Neuron (in vitro differentiated cells): Measurements from ENCODE around the gene ADAMTS19.
A peak's percentile ranks its signal among the peaks of the same experiment; 100 is the strongest.

ENCODE experiments used
- H2AFZ ChIP-seq: one replicate; pipeline ENCODE4 v1.6.1; 2013; ENCODE audit warnings: low read depth, mild to moderate bottlenecking, inconsistent platforms, low read length, moderate library complexity
- H3K27me3 ChIP-seq: one replicate; pipeline ENCODE4 v1.6.1; 2013; ENCODE audit warnings: low read length; ENCODE audit not compliant: insufficient read depth
- H3K36me3 ChIP-seq: one replicate; pipeline ENCODE4 v1.6.1; 2013; ENCODE audit warnings: low read length; ENCODE audit not compliant: insufficient read depth
- H3K4me1 ChIP-seq: one replicate; pipeline ENCODE4 v1.6.1; 2013; ENCODE audit warnings: low read length; ENCODE audit not compliant: insufficient read depth
- H3K4me3 ChIP-seq: 2 replicates; pipeline ENCODE4 v1.5.1; 2013; ENCODE audit warnings: mild to moderate bottlenecking, low read length, moderate library complexity
- H3K9me3 ChIP-seq: one replicate; pipeline ENCODE4 v1.6.1; 2013; ENCODE audit warnings: low read length

Gene ADAMTS19

GRCh38 chr5:129447968-129448367 lies 12.1 kb upstream of the ADAMTS19 start:
- Histone ChIP-seq H3K27me3 (no peaks in the 10 kb centered on the region), H3K36me3 (no peaks in the 10 kb centered on the region), H2AFZ (no peak overlapping the region), H3K9me3 (no peaks in the 10 kb centered on the region), H3K4me3 (no peak overlapping the region), H3K4me1 (no peaks in the 10 kb centered on the region)

GRCh38 chr5:129448654-129449053 lies 11.4 kb upstream of the ADAMTS19 start:
- Histone ChIP-seq H3K36me3 (no peaks in the 10 kb centered on the region), H3K27me3 (no peaks in the 10 kb centered on the region), H3K9me3 (no peaks in the 10 kb centered on the region), H3K4me1 (no peaks in the 10 kb centered on the region), H3K4me3 (no peak overlapping the region), H2AFZ (no peak overlapping the region)

- Histone ChIP-seq H3K4me3 (no peak overlapping the region), H3K27me3 (peaks cover 24% of the 10 kb centered on the region), H3K9me3 (no peaks in the 10 kb centered on the region), H2AFZ (no peak overlapping the region), H3K4me1 (peaks cover under 1% of the 10 kb centered on the region), H3K36me3 (no peaks in the 10 kb centered on the region)
Measured at GRCh38 chr5:129454461-129454860, 5.6 kb upstream of the ADAMTS19 start.

- H3K4me3 ChIP-seq, result peak overlapping the region; percentile 38
- no peaks in the 10 kb centered on the region for H3K9me3 ChIP-seq
- peaks cover 65% of the 10 kb centered on the region for H3K27me3 ChIP-seq
- no peak overlapping the region for H2AFZ ChIP-seq
- H3K36me3 ChIP-seq, result no peaks in the 10 kb centered on the region
- H3K4me1 ChIP-seq, result peaks cover 16% of the 10 kb centered on the region
Measured at GRCh38 chr5:129459450-129459776, 685 bp upstream of the ADAMTS19 start.

GRCh38 chr5:129460672-129460935 lies 506 bp downstream of the ADAMTS19 start:
- no peaks in the 10 kb centered on the region for H3K36me3 ChIP-seq
- H3K4me3 ChIP-seq, result peak overlapping the region; percentile 37
- peaks cover 67% of the 10 kb centered on the region for H3K27me3 ChIP-seq
- no peaks in the 10 kb centered on the region for H3K9me3 ChIP-seq
- peaks cover 16% of the 10 kb centered on the region for H3K4me1 ChIP-seq
- peak overlapping the region; percentile 70 for H2AFZ ChIP-seq

GRCh38 chr5:129460936-129461710 lies 1.0 kb downstream of the ADAMTS19 start:
- no peaks in the 10 kb centered on the region for H3K9me3 ChIP-seq
- H2AFZ ChIP-seq, result peak overlapping the region; percentile 70
- H3K4me3 ChIP-seq, result peak overlapping the region; percentile 37
- peaks cover 16% of the 10 kb centered on the region for H3K4me1 ChIP-seq
- no peaks in the 10 kb centered on the region for H3K36me3 ChIP-seq
- peaks cover 71% of the 10 kb centered on the region for H3K27me3 ChIP-seq

GRCh38 chr5:129461711-129462332 lies 1.7 kb downstream of the ADAMTS19 start:
- no peaks in the 10 kb centered on the region for H3K36me3 ChIP-seq
- peaks cover 69% of the 10 kb centered on the region for H3K27me3 ChIP-seq
- peaks cover 16% of the 10 kb centered on the region for H3K4me1 ChIP-seq
- H3K9me3 ChIP-seq, result no peaks in the 10 kb centered on the region
- H3K4me3 ChIP-seq, result no peak overlapping the region
- peak overlapping the region; percentile 70 for H2AFZ ChIP-seq

DNA sequence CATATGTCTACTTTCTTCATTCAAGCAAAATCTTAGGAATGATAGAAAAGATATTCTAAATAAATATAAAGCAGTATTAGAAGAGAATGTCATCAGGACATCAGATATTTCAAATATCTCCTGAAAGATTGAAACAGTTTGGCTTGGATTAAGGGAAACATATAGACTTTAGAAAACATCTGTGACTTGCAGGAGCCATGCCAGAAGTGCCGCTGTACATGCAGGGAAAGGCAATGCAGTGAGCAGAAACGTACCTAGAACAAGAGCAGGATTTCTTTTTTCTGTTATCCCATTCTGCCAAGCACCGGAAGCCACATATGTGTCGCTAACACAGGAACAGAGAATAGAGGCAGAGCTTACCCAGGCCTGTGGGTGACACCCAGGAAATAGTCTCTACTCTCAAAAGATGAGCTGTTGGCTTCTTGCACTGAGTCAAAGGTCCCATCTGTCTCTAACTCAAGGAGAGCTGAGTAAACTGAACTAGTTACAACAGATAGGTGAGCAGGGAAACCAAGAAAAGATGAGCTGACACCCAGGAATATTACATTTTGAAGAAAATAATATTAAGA lies 5.8 kb downstream of the ADAMTS19 start:
- Histone ChIP-seq H3K4me3 (no peak overlapping the region), H3K9me3 (no peaks in the 10 kb centered on the region), H2AFZ (no peak overlapping the region), H3K36me3 (no peaks in the 10 kb centered on the region), H3K27me3 (peaks cover 36% of the 10 kb centered on the region), H3K4me1 (peaks cover 4% of the 10 kb centered on the region)

DNA sequence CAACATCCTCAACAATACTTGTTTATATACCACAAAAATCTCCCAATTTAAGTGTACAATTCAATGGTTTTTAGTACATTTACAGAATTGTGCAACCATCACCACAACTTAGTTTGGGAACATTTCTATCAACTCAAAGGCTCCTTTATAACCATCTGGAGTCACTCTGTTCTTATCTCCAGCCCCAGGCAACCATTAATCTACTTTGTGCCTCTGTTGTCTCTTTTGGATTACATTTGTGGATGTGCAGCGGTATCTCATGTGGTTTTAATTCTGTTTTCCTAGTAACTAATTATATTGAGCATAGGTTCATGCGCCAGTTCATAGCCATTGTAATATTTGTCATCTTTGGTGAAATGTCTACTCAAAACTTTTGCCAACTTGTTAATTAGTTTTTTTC lies 14.4 kb downstream of the ADAMTS19 start:
- no peak overlapping the region for H3K4me3 ChIP-seq
- H2AFZ ChIP-seq, result no peak overlapping the region
- no peaks in the 10 kb centered on the region for H3K27me3 ChIP-seq
- no peaks in the 10 kb centered on the region for H3K9me3 ChIP-seq
- H3K4me1 ChIP-seq, result no peaks in the 10 kb centered on the region
- no peaks in the 10 kb centered on the region for H3K36me3 ChIP-seq

GRCh38 chr5:129476751-129477150 lies 16.7 kb downstream of the ADAMTS19 start:
- no peak overlapping the region for H3K4me3 ChIP-seq
- H3K4me1 ChIP-seq, result no peaks in the 10 kb centered on the region
- H3K36me3 ChIP-seq, result no peaks in the 10 kb centered on the region
- no peaks in the 10 kb centered on the region for H3K9me3 ChIP-seq
- no peaks in the 10 kb centered on the region for H3K27me3 ChIP-seq
- no peak overlapping the region for H2AFZ ChIP-seq

DNA sequence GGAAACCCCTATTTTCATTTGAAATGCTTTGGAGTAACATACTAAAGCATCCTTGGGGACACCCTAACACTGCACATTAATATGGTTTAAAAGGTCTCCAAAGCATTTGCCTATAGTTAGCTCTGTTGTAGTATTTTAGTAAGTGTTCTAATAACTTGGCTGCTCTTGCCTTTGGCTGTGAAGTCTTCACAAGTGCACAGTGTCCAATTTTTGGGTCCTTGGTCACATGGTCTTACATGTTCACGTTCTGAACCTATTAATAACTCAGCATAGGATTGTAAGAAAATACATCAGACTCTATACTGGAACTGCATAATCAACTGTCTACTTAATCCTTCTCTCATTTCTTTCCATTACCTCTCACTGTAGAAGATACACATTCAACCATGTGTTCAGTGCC lies 17.4 kb downstream of the ADAMTS19 start:
- no peak overlapping the region for H3K4me3 ChIP-seq
- H3K36me3 ChIP-seq, result no peaks in the 10 kb centered on the region
- no peak overlapping the region for H2AFZ ChIP-seq

DNA sequence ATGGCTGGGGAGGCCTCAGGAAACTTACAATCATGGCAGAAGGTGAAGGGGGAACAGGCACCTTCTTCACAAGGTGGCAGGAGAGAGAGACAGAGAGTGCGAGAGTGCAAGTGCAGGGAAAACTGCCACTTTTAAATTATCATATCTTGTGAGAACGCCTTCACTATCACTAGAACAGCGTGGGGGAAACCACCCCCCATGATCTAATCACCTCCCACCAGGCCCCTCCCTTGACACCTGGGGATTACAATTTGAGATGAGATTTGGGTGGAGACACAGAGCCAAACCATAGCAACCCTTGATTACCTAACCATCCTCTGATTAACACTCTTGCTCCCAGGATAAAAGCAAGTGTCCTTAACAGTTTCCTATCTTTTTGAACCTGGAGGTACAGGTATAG lies 21.1 kb downstream of the ADAMTS19 start:
- Histone ChIP-seq H3K4me1 (no peaks in the 10 kb centered on the region), H2AFZ (no peak overlapping the region), H3K4me3 (no peak overlapping the region), H3K27me3 (no peaks in the 10 kb centered on the region), H3K36me3 (no peaks in the 10 kb centered on the region), H3K9me3 (no peaks in the 10 kb centered on the region)

More for the DNA sequence above, 17.4 kb downstream of the ADAMTS19 start:
- H3K27me3 ChIP-seq, result no peaks in the 10 kb centered on the region
- H3K9me3 ChIP-seq, result no peaks in the 10 kb centered on the region
- no peaks in the 10 kb centered on the region for H3K4me1 ChIP-seq

DNA sequence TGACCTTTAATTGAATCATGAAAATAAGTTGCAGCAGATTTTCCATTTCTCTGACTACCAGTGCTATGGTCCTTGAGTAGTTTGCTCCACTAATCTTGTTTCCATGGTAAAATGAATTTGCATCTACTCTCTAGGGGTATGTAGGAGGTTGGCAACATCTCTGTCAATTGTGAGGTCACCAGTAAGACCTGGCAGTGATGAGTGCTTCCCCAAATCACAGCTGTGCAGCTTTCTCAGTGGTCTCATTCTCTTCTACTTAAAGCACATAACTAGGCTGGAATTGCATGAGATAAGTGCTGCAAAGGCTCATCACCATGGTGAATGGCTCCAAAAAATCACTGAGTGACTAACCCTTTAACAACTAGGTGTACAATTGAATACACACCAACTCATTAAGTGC lies 36.3 kb downstream of the ADAMTS19 start:
- H3K4me1 ChIP-seq, result no peaks in the 10 kb centered on the region
- H3K4me3 ChIP-seq, result no peak overlapping the region
- no peaks in the 10 kb centered on the region for H3K27me3 ChIP-seq
- no peaks in the 10 kb centered on the region for H3K36me3 ChIP-seq
- H3K9me3 ChIP-seq, result no peaks in the 10 kb centered on the region
- no peak overlapping the region for H2AFZ ChIP-seq
